HFFc6 (cell line): ENCODE results near the gene PARN. TPM values are rescaled to one million over a fixed set of nuclear protein-coding genes. Genes with fewer than 3 reads are reported as not detected.

Experiments used
- DNase-seq: peaks from one replicate; pipeline ENCODE4 v3.0.0-alpha.2; 2018
- H3K27ac Mint-ChIP-seq: 2 replicates; pipeline ENCODE4 v1.8.0; 2020; ENCODE audit warnings: mild to moderate bottlenecking, mixed read lengths
- H3K27me3 Mint-ChIP-seq: 2 replicates; pipeline ENCODE4 v1.8.0; 2021; ENCODE audit warnings: mild to moderate bottlenecking, moderate library complexity, mixed read lengths; ENCODE audit not compliant: insufficient read depth
- H3K36me3 Mint-ChIP-seq: 2 replicates; pipeline ENCODE4 v1.8.0; 2021; ENCODE audit warnings: low read depth, mixed read lengths
- H3K4me1 Mint-ChIP-seq: 2 replicates; pipeline ENCODE4 v1.8.0; 2020; ENCODE audit warnings: low read depth, mixed read lengths
- H3K4me3 Mint-ChIP-seq: 2 replicates; pipeline ENCODE4 v1.8.0; 2020; ENCODE audit warnings: mild to moderate bottlenecking, moderate library complexity, mixed read lengths
- H3K9me3 Mint-ChIP-seq: 2 replicates; pipeline ENCODE4 v1.8.0; 2020; ENCODE audit warnings: mild to moderate bottlenecking, mixed read lengths
- CTCF ChIP-seq: fragments of 200-600 bp; sonication (generic); IDR thresholded peaks from 2 replicates; pipeline ENCODE4 v1.5.0; 2021; ENCODE audit warnings: antibody characterized with exemption, mild to moderate bottlenecking
- total RNA-seq, 6 experiments: library from RNA; stranded (reverse); fragmentation: NEBNext Ultra II Directional; extraction: Animal tissue kit (Norgen Biotek cat#: 25700); gene quantifications; 2 replicates in 1 of 6; 3 replicates in 5 of 6; pipeline ENCODE4 v1.2.3, GENCODE V29; 2021

PARN gene
- total RNA-seq, 6 experiments from 2014 or later = 25.5 to 36.1 (median 30.4) TPM

- Mint-ChIP-seq H3K27ac (no peak overlapping the region), H3K27me3 (no peaks in the 10 kb centered on the region; the same call in 1 of the 2 replicates), H3K9me3 (no peaks in the 10 kb centered on the region), H3K4me1 (peaks cover 17% of the 10 kb centered on the region), H3K36me3 (no peaks in the 10 kb centered on the region), H3K4me3 (no peak overlapping the region)
- TF ChIP-seq CTCF = no peak
- DNase-seq = no peak
Observed at GRCh38 chr16:14470788-14471187, 159.3 kb downstream of the PARN start.

DNA sequence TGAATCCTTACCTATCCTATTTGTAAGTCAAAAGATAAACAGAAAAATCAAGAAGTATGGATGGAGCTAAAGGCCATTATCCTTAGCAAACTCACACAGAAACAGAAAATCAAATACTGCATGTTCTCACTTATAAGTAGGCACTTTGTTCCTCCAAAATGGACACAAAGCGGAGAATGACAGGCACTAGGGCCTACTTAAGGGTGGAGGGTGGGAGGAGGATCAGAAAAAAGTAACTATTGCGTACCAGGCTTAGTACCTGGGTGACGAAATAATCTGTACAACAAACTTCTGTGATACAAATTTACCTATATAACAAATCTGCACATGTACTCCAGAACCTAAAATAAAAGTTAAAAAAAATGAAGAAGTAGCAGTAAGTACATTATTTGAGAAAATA is 164.3 kb downstream of the PARN start:
- Mint-ChIP-seq H3K36me3 (peaks cover 28% of the 10 kb centered on the region), H3K4me1 (peaks cover 39% of the 10 kb centered on the region), H3K27ac (no peak overlapping the region), H3K9me3 (peaks cover 18% of the 10 kb centered on the region), H3K27me3 (peaks cover 2% of the 10 kb centered on the region; the same call in 1 of the 2 replicates), H3K4me3 (no peak overlapping the region)
- TF ChIP-seq CTCF = no peak
- no peak for DNase-seq

- Mint-ChIP-seq H3K9me3 (peaks cover 18% of the 10 kb centered on the region), H3K4me3 (no peak overlapping the region), H3K4me1 (peaks cover 39% of the 10 kb centered on the region), H3K27me3 (peaks cover 2% of the 10 kb centered on the region; the same call in 1 of the 2 replicates), H3K27ac (no peak overlapping the region), H3K36me3 (peaks cover 31% of the 10 kb centered on the region)
- no peak for TF ChIP-seq CTCF
- no peak for DNase-seq
Observed at GRCh38 chr16:14464796-14465195, 165.3 kb downstream of the PARN start.

GRCh38 chr16:14464192-14464591 is 165.9 kb downstream of the PARN start:
- H3K27me3 Mint-ChIP-seq = peaks cover 2% of the 10 kb centered on the region; the same call in 1 of the 2 replicates
- DNase-seq = no peak
- TF ChIP-seq CTCF = no peak
- H3K36me3 Mint-ChIP-seq = peaks cover 31% of the 10 kb centered on the region
- no peak overlapping the region for H3K4me3 Mint-ChIP-seq
- peaks cover 18% of the 10 kb centered on the region for H3K9me3 Mint-ChIP-seq
- no peak overlapping the region for H3K27ac Mint-ChIP-seq
- peaks cover 39% of the 10 kb centered on the region for H3K4me1 Mint-ChIP-seq

DNA sequence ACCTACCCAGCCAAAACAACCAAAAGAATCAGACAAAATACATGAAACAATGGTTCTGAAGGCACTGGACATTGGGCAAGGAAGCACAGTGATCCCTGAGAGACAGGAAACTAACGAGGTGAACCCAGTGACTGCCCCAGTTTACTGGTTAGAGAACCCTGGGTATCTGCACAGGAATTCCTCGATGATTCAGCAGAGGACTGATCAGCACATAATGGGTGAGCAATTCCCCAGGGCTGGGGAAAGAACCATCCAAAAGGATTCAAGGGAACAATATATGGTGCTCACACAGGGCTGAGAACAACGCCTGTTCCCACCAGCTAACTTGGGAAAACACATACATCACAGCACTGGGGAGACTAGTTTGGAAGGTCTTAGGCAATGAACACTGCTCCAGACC is 167.2 kb downstream of the PARN start:
- H3K36me3 Mint-ChIP-seq = peaks cover 31% of the 10 kb centered on the region
- peaks cover 42% of the 10 kb centered on the region for H3K4me1 Mint-ChIP-seq
- peaks cover 18% of the 10 kb centered on the region for H3K9me3 Mint-ChIP-seq
- H3K4me3 Mint-ChIP-seq = no peak overlapping the region
- TF ChIP-seq CTCF = no peak
- DNase-seq = no peak
- H3K27me3 Mint-ChIP-seq = peaks cover 2% of the 10 kb centered on the region; the same call in 1 of the 2 replicates
- H3K27ac Mint-ChIP-seq = peak overlapping the region; percentile 14; the same call in 1 of the 2 replicates

- Mint-ChIP-seq H3K36me3 (peaks cover 31% of the 10 kb centered on the region), H3K27ac (no peak overlapping the region), H3K4me3 (no peak overlapping the region), H3K4me1 (peaks cover 50% of the 10 kb centered on the region), H3K9me3 (peaks cover 18% of the 10 kb centered on the region), H3K27me3 (peaks cover 2% of the 10 kb centered on the region)
- DNase-seq = no peak
- TF ChIP-seq CTCF = no peak
Observed at GRCh38 chr16:14460726-14461125, 169.3 kb downstream of the PARN start.
